OCI-LY3 (cell line): Measurements from ENCODE around the gene RPS6KA2.

ENCODE experiments used
- H2AFZ ChIP-seq: fragments of 200-600, 300-600 bp; shearing (Covaris generic); 2 replicates; pipeline ENCODE4 v1.6.0; 2014; ENCODE audit warnings: antibody characterized with exemption, low read depth, low read length
- H3K27ac ChIP-seq: fragments of 200-600, 300-600 bp; sonication (generic); 2 replicates; pipeline ENCODE4 v1.5.1; 2014; ENCODE audit warnings: mild to moderate bottlenecking, low read length, moderate library complexity, mixed read lengths
- H3K27me3 ChIP-seq: fragments of 200-600, 300-600 bp; sonication (generic); 2 replicates; pipeline ENCODE4 v1.6.1; 2014; ENCODE audit warnings: low read depth, low read length, mixed read lengths
- H3K36me3 ChIP-seq: fragments of 200-600, 300-600 bp; sonication (generic); replicated peaks from 2 replicates; pipeline ENCODE3; 2014; ENCODE audit warnings: low read depth, low read length, mixed read lengths
- H3K4me1 ChIP-seq: fragments of 300-600, 200-600 bp; sonication (generic); 2 replicates; pipeline ENCODE4 v1.6.1; 2014; ENCODE audit warnings: low read length, mixed read lengths
- H3K4me2 ChIP-seq: fragments of 200-600, 300-600 bp; sonication (generic); 2 replicates; pipeline ENCODE4 v1.6.1; 2014; ENCODE audit warnings: low read length, mixed read lengths
- H3K4me3 ChIP-seq: fragments of 300-600, 200-600 bp; sonication (generic); 2 replicates; pipeline ENCODE4 v1.5.1; 2014; ENCODE audit warnings: antibody characterized with exemption, mild to moderate bottlenecking, low read length, moderate library complexity
- H3K79me2 ChIP-seq: fragments of 300-600, 200-600 bp; shearing (Covaris generic); 2 replicates; pipeline ENCODE4 v1.6.1; 2014; ENCODE audit warnings: mild to moderate bottlenecking, low read length, mixed read lengths
- H3K9ac ChIP-seq: fragments of 300-600, 200-600 bp; shearing (Covaris generic); 2 replicates; pipeline ENCODE4 v1.6.0; 2014; ENCODE audit warnings: mild to moderate bottlenecking, low read length, moderate library complexity
- H3K9me3 ChIP-seq: fragments of 200-600, 300-600 bp; shearing (Covaris generic); 2 replicates; pipeline ENCODE4 v1.6.1; 2014; ENCODE audit warnings: low read length, mixed read lengths; ENCODE audit not compliant: insufficient read depth
- H4K20me1 ChIP-seq: fragments of 200-600, 300-600 bp; sonication (generic); 2 replicates; pipeline ENCODE4 v1.6.1; 2016; ENCODE audit warnings: low read length, mixed read lengths; ENCODE audit not compliant: insufficient read depth
- EZH2phosphoT487 ChIP-seq: fragments of 200-600 bp; shearing (Covaris generic); IDR thresholded peaks from 2 replicates; pipeline ENCODE4 v1.6.1; 2018; ENCODE audit warnings: antibody characterized with exemption, mixed run types, low read depth
- TF ChIP-seq, protein P1 (sequence below): fragments of 200-600, 300-600 bp; sonication (generic); IDR thresholded peaks from 2 replicates; pipeline ENCODE4 v1.5.1; 2014; ENCODE audit warnings: antibody characterized with exemption, low read length, low read depth

The RPS6KA2 gene

DNA sequence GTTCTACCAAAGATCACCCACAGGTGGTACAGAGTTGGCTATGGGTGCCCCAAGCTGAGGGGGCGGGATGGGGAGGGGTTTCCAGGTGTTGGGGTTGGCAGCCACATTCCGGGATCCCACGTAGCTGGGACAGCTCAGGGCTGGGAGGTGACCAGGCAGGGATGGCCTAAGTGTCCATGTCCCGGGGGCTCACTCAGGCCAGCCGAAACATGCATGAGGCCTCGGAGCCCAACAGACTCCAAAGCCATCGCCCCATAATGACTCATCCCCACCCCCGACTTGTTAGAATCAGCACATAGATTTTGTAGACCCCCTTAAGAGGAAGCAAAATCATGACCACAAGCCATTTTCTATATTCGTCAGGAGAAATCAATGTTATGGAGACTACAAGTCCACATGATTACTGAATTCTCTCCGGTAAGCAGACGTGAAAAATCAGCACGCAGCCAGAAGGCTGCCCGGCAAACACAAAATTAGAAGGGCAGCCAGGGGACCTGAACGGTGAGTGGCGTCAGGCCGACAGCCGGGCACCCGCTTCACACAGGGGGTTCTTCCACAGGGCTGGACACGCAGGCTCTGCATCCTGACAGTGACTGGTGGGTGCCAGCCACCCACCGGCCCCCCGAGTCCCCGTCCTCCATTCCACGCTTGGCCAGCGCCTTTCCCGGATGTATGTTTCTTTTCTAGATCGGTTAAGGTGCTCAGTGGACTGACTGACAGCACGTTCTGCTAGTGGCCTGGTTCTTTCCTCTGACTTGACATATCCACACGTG lies 121.7 kb downstream of the RPS6KA2 start:
- Histone ChIP-seq H3K4me3 (no peak overlapping the region), H3K4me1 (peaks cover 11% of the 10 kb centered on the region), H3K27me3 (no peaks in the 10 kb centered on the region), H4K20me1 (no peaks in the 10 kb centered on the region), H3K9me3 (no peaks in the 10 kb centered on the region), H3K79me2 (no peaks in the 10 kb centered on the region), H2AFZ (no peak overlapping the region), H3K9ac (no peak overlapping the region), H3K27ac (no peak overlapping the region), H3K4me2 (no peak overlapping the region), H3K36me3 (peaks cover 9% of the 10 kb centered on the region)
- no peak for TF ChIP-seq EZH2phosphoT487
- TF ChIP-seq, protein P1, sequence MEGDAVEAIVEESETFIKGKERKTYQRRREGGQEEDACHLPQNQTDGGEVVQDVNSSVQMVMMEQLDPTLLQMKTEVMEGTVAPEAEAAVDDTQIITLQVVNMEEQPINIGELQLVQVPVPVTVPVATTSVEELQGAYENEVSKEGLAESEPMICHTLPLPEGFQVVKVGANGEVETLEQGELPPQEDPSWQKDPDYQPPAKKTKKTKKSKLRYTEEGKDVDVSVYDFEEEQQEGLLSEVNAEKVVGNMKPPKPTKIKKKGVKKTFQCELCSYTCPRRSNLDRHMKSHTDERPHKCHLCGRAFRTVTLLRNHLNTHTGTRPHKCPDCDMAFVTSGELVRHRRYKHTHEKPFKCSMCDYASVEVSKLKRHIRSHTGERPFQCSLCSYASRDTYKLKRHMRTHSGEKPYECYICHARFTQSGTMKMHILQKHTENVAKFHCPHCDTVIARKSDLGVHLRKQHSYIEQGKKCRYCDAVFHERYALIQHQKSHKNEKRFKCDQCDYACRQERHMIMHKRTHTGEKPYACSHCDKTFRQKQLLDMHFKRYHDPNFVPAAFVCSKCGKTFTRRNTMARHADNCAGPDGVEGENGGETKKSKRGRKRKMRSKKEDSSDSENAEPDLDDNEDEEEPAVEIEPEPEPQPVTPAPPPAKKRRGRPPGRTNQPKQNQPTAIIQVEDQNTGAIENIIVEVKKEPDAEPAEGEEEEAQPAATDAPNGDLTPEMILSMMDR, result no peak

DNA sequence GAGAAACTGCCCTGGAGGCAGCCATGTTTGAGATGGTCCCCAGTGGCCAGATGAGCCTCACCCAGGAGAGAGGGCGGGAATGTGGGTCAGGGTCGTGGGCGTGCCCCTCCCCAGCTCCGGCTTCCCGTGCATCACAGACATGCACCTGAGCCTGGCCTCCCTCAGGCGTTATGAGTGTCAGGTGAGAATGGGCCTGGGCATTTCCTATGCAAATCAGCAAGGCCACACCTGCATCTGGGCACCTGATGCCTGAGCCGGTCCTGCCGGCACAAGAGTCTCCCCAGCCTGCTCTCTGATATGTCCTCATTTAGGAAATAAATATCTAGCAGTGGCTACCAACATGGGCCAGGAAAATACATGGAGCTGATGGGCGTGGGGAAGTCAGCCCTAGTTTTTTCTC lies 123.0 kb downstream of the RPS6KA2 start:
- Histone ChIP-seq H3K4me3 (no peak overlapping the region), H3K9ac (no peak overlapping the region), H4K20me1 (no peaks in the 10 kb centered on the region), H3K36me3 (peaks cover 15% of the 10 kb centered on the region), H3K9me3 (peaks cover 2% of the 10 kb centered on the region), H3K4me2 (no peak overlapping the region), H3K27ac (no peak overlapping the region), H3K4me1 (peaks cover 23% of the 10 kb centered on the region), H3K79me2 (no peaks in the 10 kb centered on the region), H3K27me3 (no peaks in the 10 kb centered on the region), H2AFZ (no peak overlapping the region)
- TF ChIP-seq EZH2phosphoT487, result no peak
- TF ChIP-seq, protein P1, result no peak

DNA sequence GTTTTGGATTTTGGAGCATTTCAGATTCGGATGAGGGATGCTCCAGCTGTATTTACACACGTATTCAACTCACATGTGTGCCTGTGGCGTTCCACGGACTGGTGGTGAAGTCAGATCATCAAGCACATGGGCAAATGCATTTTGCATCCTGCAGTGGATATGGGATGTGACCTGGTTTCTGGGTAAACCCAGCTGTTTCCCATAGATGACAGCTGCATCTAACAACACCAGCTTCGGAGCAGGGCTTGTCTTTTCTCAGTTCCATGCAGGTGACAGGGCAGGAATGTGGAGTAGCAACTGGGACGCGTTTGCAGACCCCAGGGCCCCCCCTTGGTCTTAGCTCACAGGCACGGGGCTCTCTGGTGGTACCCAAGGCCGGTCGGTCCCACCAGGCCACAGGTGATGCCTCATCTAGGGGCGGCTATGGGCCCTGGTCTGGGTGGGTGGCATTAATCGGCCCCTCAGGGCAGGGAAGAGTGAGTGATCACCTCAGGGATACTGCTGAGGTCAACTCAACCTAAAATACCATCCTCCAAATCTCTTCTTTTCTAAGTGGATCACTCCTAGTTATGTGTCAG lies 123.8 kb downstream of the RPS6KA2 start:
- Histone ChIP-seq H4K20me1 (no peaks in the 10 kb centered on the region), H3K9me3 (peaks cover 11% of the 10 kb centered on the region), H3K4me2 (no peak overlapping the region), H3K4me1 (peaks cover 28% of the 10 kb centered on the region), H3K4me3 (no peak overlapping the region), H3K27ac (no peak overlapping the region), H3K79me2 (no peaks in the 10 kb centered on the region), H3K27me3 (no peaks in the 10 kb centered on the region), H3K9ac (no peak overlapping the region), H3K36me3 (peaks cover 23% of the 10 kb centered on the region), H2AFZ (no peak overlapping the region)
- TF ChIP-seq EZH2phosphoT487, result no peak
- TF ChIP-seq, protein P1, result no peak

DNA sequence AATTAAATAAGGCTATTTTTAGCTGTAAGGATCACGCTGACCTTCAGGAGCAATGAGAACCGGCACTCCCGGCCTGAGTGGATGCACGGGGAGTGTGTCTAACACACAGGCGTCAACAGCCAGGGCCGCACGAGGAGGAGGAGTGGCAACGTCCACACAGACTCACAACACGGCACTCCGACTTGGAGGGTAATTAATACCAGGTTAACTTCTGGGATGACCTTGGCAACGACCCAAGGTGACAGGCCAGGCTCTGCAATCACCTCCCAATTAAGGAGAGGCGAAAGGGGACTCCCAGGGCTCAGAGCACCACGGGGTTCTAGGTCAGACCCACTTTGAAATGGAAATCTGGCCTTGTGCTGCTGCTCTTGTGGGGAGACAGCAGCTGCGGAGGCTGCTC lies 124.6 kb downstream of the RPS6KA2 start:
- Histone ChIP-seq H3K36me3 (peaks cover 31% of the 10 kb centered on the region), H3K4me1 (peaks cover 28% of the 10 kb centered on the region)

More for the DNA sequence above, 124.6 kb downstream of the RPS6KA2 start:
- no peak overlapping the region for H2AFZ ChIP-seq
- no peak for TF ChIP-seq EZH2phosphoT487
- TF ChIP-seq, protein P1, result no peak
- H3K9me3 ChIP-seq, result peaks cover 15% of the 10 kb centered on the region
- no peak overlapping the region for H3K4me3 ChIP-seq
- H3K27me3 ChIP-seq, result no peaks in the 10 kb centered on the region
- no peak overlapping the region for H3K4me2 ChIP-seq
- no peak overlapping the region for H3K9ac ChIP-seq
- no peaks in the 10 kb centered on the region for H3K79me2 ChIP-seq
- no peaks in the 10 kb centered on the region for H4K20me1 ChIP-seq
- H3K27ac ChIP-seq, result no peak overlapping the region
